ENCODE data around the gene BIN2. TPM values are rescaled to one million over a fixed set of nuclear protein-coding genes. Genes with fewer than 3 reads are reported as not detected.

BIN2 gene
- polyA plus RNA-seq, 2 of the 4 experiments (the other 2 are of a cell fraction) = 0.08 to 0.57 TPM

DNA sequence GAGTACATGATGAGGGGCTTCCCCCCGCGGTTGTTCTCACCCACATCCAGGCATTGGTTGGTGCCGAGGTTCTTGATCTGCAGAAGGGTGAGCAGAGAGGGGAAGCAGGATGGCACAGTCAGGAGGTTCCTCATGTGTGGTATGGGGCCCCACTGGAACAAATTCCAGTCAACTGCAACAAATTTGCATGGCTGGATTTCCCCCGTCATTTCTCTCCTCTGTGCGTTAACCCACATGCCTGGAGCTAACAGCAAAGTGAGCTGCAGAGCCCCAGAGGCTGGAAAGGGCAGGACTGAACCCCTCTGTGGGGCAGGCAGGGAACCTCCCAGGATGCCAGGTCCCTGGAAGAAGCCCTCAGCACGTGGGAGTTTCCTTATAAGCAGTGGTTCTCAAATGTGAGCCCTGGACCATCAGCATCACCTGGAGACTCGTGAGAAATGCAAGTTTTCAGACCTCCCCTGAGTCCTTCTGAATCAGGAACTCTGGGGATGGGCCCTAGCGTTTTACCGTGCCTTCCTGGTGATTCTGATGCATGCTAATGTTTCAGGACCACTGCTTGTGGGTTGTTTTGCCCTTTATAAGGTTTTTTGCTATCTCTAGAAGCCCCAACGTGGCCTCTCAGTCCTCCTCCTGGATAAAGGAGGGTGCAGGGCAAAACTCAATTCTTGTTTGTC lies 33.5 kb upstream of the BIN2 start:
- no peak overlapping the region for H3K27ac ChIP-seq
- H3K4me2 ChIP-seq = no peak overlapping the region
- 72% methylated on average over 10 of the region's 10 CpGs for WGBS (ENCODE audit: missing lambda C conversion rate)
- TF ChIP-seq EP300 (IDR thresholded peaks at IDR 0.05) (no peak), TFCP2L1 (CRISPR knock-in tag; IDR thresholded peaks at IDR 0.05) (no peak), MAZ (IDR thresholded peaks at IDR 0.05; ENCODE audit: borderline replicate concordance, low read depth, low read length) (no peak), NFE2L2 (conservative IDR thresholded peaks at IDR 0.05; ENCODE audit: low read length) (no peak), PHF8 (IDR thresholded peaks at IDR 0.05; ENCODE audit: borderline replicate concordance, low read depth) (no peak), NPAS2 (CRISPR knock-in tag; IDR thresholded peaks at IDR 0.05; ENCODE audit: borderline replicate concordance) (no peak), ZNF302 (CRISPR knock-in tag; IDR thresholded peaks at IDR 0.05) (no peak), RCOR1 (IDR thresholded peaks at IDR 0.05; ENCODE audit: low read depth, low read length) (no peak), JUN (IDR thresholded peaks at IDR 0.05) (no peak), REST (IDR thresholded peaks at IDR 0.05) (no peak), RNF2 (IDR thresholded peaks at IDR 0.05; ENCODE audit: borderline replicate concordance, low read depth) (no peak), EHF (CRISPR knock-in tag; IDR thresholded peaks at IDR 0.05) (no peak)
- TF ChIP-seq, protein P1, sequence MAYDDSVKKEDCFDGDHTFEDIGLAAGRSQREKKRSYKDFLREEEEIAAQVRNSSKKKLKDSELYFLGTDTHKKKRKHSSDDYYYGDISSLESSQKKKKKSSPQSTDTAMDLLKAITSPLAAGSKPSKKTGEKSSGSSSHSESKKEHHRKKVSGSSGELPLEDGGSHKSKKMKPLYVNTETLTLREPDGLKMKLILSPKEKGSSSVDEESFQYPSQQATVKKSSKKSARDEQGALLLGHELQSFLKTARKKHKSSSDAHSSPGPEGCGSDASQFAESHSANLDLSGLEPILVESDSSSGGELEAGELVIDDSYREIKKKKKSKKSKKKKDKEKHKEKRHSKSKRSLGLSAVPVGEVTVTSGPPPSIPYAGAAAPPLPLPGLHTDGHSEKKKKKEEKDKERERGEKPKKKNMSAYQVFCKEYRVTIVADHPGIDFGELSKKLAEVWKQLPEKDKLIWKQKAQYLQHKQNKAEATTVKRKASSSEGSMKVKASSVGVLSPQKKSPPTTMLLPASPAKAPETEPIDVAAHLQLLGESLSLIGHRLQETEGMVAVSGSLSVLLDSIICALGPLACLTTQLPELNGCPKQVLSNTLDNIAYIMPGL (CRISPR knock-in tag; IDR thresholded peaks at IDR 0.05; ENCODE audit: borderline replicate concordance) = no peak
- TF ChIP-seq, protein P2, sequence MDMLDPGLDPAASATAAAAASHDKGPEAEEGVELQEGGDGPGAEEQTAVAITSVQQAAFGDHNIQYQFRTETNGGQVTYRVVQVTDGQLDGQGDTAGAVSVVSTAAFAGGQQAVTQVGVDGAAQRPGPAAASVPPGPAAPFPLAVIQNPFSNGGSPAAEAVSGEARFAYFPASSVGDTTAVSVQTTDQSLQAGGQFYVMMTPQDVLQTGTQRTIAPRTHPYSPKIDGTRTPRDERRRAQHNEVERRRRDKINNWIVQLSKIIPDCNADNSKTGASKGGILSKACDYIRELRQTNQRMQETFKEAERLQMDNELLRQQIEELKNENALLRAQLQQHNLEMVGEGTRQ (IDR thresholded peaks at IDR 0.05) = no peak
- TF ChIP-seq, protein P3, sequence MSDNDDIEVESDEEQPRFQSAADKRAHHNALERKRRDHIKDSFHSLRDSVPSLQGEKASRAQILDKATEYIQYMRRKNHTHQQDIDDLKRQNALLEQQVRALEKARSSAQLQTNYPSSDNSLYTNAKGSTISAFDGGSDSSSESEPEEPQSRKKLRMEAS (IDR thresholded peaks at IDR 0.05) = no peak
- ChIA-PET CTCF (interaction anchor here (1.2 to 1.6 kb wide), 3 partner anchors 9 to 63 kb away, joined by 4 read pairs; no protein-coding TSS in a partner anchor), POLR2A (no interaction called here)
- FAIRE-seq (no peak), DNase-seq (ENCODE audit: low read depth in 1 of 2, low spot score in 1 of 2) (no peak), ATAC-seq (no peak)
- H3K9me3 ChIP-seq = no peaks in the 10 kb centered on the region
- no peaks in the 10 kb centered on the region for H3K4me1 ChIP-seq
- H3K4me3 ChIP-seq = no peak overlapping the region

- ChIA-PET POLR2A (no interaction called here), CTCF (interaction anchor here (0.8 to 8.7 kb wide), 21 partner anchors 9 to 527 kb away, joined by 3 to 110 read pairs (median 4); partner anchors contain the start of gene SMAGP)
- no peak overlapping the region for H3K4me3 ChIP-seq
- WGBS (ENCODE audit: missing lambda C conversion rate) = 26% methylated on average over 11 of the region's 11 CpGs
- H3K4me2 ChIP-seq = no peak overlapping the region
- 0 out of 6 replicates have a peak overlapping the region, but pooled peaks of 1 of the 2 experiments have one; percentile 29 for H3K27ac ChIP-seq
- peak; percentile 73 to 87 for ATAC-seq
- H3K9me3 ChIP-seq = no peaks in the 10 kb centered on the region
- FAIRE-seq = no peak
- peak; percentile 46 to 76 for DNase-seq (ENCODE audit: low read depth in 1 of 2, low spot score in 1 of 2)
- no peaks in the 10 kb centered on the region for H3K4me1 ChIP-seq
- TF ChIP-seq RCOR1 (IDR thresholded peaks at IDR 0.05; ENCODE audit: low read depth, low read length) (no peak), ZNF302 (CRISPR knock-in tag; IDR thresholded peaks at IDR 0.05) (no peak), JUN (IDR thresholded peaks at IDR 0.05) (no peak), HOXA7 (CRISPR knock-in tag; IDR thresholded peaks at IDR 0.05) (no peak), RAD21 (conservative IDR thresholded peaks at IDR 0.05 in 1 of 2, IDR thresholded peaks at IDR 0.05 in 1 of 2) (peak; percentile 79 to 90), FOSL2 (IDR thresholded peaks at IDR 0.05) (no peak), FOSL2 (CRISPR knock-in tag; IDR thresholded peaks at IDR 0.05) (no peak), NR3C1 (IDR thresholded peaks at IDR 0.05) (no peak), MYC (IDR thresholded peaks at IDR 0.05; ENCODE audit: borderline replicate concordance, low read length) (no peak), FOXS1 (CRISPR knock-in tag; IDR thresholded peaks at IDR 0.05) (no peak), ELK1 (IDR thresholded peaks at IDR 0.05; ENCODE audit: low read depth, low read length) (no peak), TP53 (CRISPR knock-in tag; IDR thresholded peaks at IDR 0.05) (no peak), POLR2AphosphoS2 (conservative IDR thresholded peaks at IDR 0.05; ENCODE audit: low read length) (no peak), RARB (CRISPR knock-in tag; IDR thresholded peaks at IDR 0.05) (no peak), SMC3 (IDR thresholded peaks at IDR 0.05) (peak; percentile 63), EHF (CRISPR knock-in tag; IDR thresholded peaks at IDR 0.05) (no peak)
Measured at GRCh38 chr12:51351913-51352532, 28.0 kb upstream of the BIN2 start.
